Lung (tissue), 12 donors: Measurements from ENCODE around the gene CIAO1. TPM values are rescaled to one million over a fixed set of nuclear protein-coding genes. Genes with fewer than 3 reads are reported as not detected.

Source experiments
- ATAC-seq: fragments of 200-7000 bp; cut with Tn5 transposase; one replicate; pipeline ENCODE4 v1.9.1; 2020; ENCODE audit warnings: moderate number of reproducible peaks; ENCODE audit not compliant: insufficient read depth, low FRiP score
- DNase-seq, 3 donors: peaks; one replicate each; pipeline ENCODE4 v3.0.0-alpha.2; 2013 to 2017
- H3K27ac ChIP-seq, 2 donors: one replicate each; pipeline ENCODE4 v1.5.1; 2013; ENCODE audit warnings: mild to moderate bottlenecking in 2 of 2, moderate library complexity in 2 of 2, control low read depth in 1 of 2, inconsistent platforms in 1 of 2, low read depth in 1 of 2, low read length in 1 of 2
- H3K27me3 ChIP-seq, 3 donors: one replicate each; pipeline ENCODE4 v1.5.1; 2013; ENCODE audit warnings: low read length in 2 of 3; ENCODE audit not compliant: control insufficient read depth in 3 of 3, insufficient read depth in 3 of 3
- H3K36me3 ChIP-seq, 4 donors: one replicate each; pipeline ENCODE4 v1.5.1; 2013; ENCODE audit warnings: low read length in 4 of 4, mild to moderate bottlenecking in 1 of 4, moderate library complexity in 1 of 4; ENCODE audit not compliant: control insufficient read depth in 4 of 4, insufficient read depth in 4 of 4
- H3K4me1 ChIP-seq, 5 donors: one replicate each; pipeline ENCODE4 v1.5.1; 2013; ENCODE audit warnings: low read length in 5 of 5, mild to moderate bottlenecking in 2 of 5, moderate library complexity in 1 of 5; ENCODE audit not compliant: control insufficient read depth in 5 of 5, insufficient read depth in 5 of 5
- H3K4me3 ChIP-seq: one replicate; pipeline ENCODE4 v1.5.1; 2013; ENCODE audit warnings: mild to moderate bottlenecking, control low read depth, moderate library complexity
- H3K9ac ChIP-seq, 2 donors: one replicate each; pipeline ENCODE4 v1.5.1; 2013; ENCODE audit warnings: low read length in 2 of 2, control low read depth in 1 of 2; ENCODE audit not compliant: insufficient read depth in 1 of 2
- H3K9me3 ChIP-seq, 4 donors: one replicate each; pipeline ENCODE4 v1.5.1; 2013; ENCODE audit warnings: low read length in 3 of 4, mild to moderate bottlenecking in 1 of 4, moderate library complexity in 1 of 4; ENCODE audit not compliant: control insufficient read depth in 4 of 4, insufficient read depth in 3 of 4
- CTCF ChIP-seq: IDR thresholded peaks from 2 replicates; pipeline ENCODE4 v1.5.1; 2012; ENCODE audit warnings: mild to moderate bottlenecking; ENCODE audit errors: control extremely low read depth, extremely low read depth
- WGBS, 2 donors: extraction: QIAGEN DNeasy Blood & Tissue Kit; methylation state at CpG; one replicate each; pipeline ENCODE4 v1.1.7; 2013; 5-methylcytosine and 5-hydroxymethylcytosine counted together
- polyA plus RNA-seq, 2 donors: library from polyadenylated mRNA; stranded (reverse); fragments of 200-250 nt; gene quantifications; one replicate each; pipeline ENCODE4 v1.2.1, GENCODE V29; 2013
- total RNA-seq, 2 donors: library from RNA; depleted of rRNA in 1 of 2; stranded (reverse); fragments of >200 nt in 1 of 2; gene quantifications; one replicate each; pipeline ENCODE4 v1.2.1, GENCODE V29; 2014 to 2021
- donor health status: control.
- donor health status: control.
- donor health status: Bipolar disorder and iron deficiency.
- donor health status: healthy.
- donor health status: DM: yes; HTN: yes; CAD: no.

CIAO1 gene
- total and polyA plus RNA-seq, 4 donors, result 27.9 to 74.3 (median 70.9) TPM

- no peak for ATAC-seq
- H3K27ac ChIP-seq, result no peak overlapping the region
- no peak for TF ChIP-seq CTCF
These were observed 25.5 kb upstream of the CIAO1 start for GRCh38 chr2:96240341-96241038.

GRCh38 chr2:96241227-96241626, 24.8 kb upstream of the CIAO1 start:
- ATAC-seq, result no peak
- H3K9me3 ChIP-seq, result no peaks in the 10 kb centered on the region
- H3K4me1 ChIP-seq, result peaks cover 0 to 7% (median 0%) of the 10 kb centered on the region in 5 donors
- H3K36me3 ChIP-seq, result peaks cover 0 to 9% (median 2%) of the 10 kb centered on the region in 4 donors
- H3K4me3 ChIP-seq, result no peak overlapping the region
- no peak overlapping the region for H3K27ac ChIP-seq
- TF ChIP-seq CTCF, result no peak
- no peaks in the 10 kb centered on the region for H3K27me3 ChIP-seq
- DNase-seq, result no peak
- no peak overlapping the region for H3K9ac ChIP-seq
- WGBS, 2 donors, result 87 to 90% methylated on average over 2 of the region's 2 CpGs

More at GRCh38 chr2:96240341-96241038, 25.5 kb upstream of the CIAO1 start:
- Histone ChIP-seq H3K4me1 (peaks cover 0 to 5% (median 0%) of the 10 kb centered on the region in 5 donors), H3K4me3 (no peak overlapping the region), H3K9ac (no peak overlapping the region), H3K9me3 (no peaks in the 10 kb centered on the region), H3K27me3 (no peaks in the 10 kb centered on the region), H3K36me3 (peaks cover 0 to 9% (median under 1%) of the 10 kb centered on the region in 4 donors)
- 93 to 94% methylated on average over 9 of the region's 9 CpGs for WGBS, 2 donors
- DNase-seq, result no peak

DNA sequence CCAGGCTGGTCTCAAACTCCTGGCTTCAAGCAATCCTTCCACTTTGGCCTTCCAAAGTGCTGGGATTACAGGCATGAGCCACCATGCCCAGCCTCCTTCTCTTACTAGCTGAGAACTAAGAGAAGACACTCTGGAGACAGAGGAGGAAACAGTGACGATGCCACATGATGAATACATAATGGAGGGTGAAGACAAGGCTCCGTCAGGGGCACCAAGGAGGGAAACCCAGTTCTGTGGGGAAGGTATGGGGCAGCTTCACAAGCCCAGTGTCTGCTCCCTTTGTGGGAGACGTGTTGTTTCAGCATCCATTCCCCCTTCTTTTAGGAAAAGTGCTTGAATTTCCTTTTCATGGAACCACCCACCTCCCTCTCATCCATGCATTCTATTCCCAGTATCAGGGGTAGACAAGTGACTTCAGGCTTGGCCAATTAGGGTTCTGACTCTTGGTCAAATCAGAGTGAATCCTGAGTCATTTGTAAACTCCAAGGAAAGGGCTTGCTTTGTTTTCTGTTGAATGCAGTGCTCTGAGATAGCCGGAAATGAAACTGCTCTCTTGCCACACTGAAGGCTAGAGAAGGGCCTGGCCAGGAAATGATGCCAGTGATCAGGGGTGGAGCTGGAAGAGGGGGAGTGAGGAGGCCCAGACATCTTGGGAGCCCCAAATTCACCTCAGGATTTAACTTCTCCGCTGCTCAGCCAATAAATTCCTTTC, 24.0 kb upstream of the CIAO1 start:
- H3K4me1 ChIP-seq, result peaks cover 0 to 9% (median 0%) of the 10 kb centered on the region in 5 donors
- H3K4me3 ChIP-seq, result no peak overlapping the region
- no peak for ATAC-seq
- TF ChIP-seq CTCF, result no peak
- peak in 1 of 3 donors; percentile 38 for DNase-seq
- peak overlapping the region in 1 of 2 donors; percentile 93 for H3K27ac ChIP-seq
- H3K9ac ChIP-seq, result no peak overlapping the region
- WGBS, 2 donors, result 26 to 50% methylated on average over 5 of the region's 5 CpGs
- H3K36me3 ChIP-seq, result peaks cover 0 to 9% (median 2%) of the 10 kb centered on the region in 4 donors
- H3K27me3 ChIP-seq, result no peaks in the 10 kb centered on the region
- H3K9me3 ChIP-seq, result no peaks in the 10 kb centered on the region
